Tibial nerve (tissue), 4 donors: ENCODE measurements around the gene RERGL. TPM values are rescaled to one million over a fixed set of nuclear protein-coding genes. Genes with fewer than 3 reads are reported as not detected.
"Not testable (repeated sequence)": the region's sequence is repeated elsewhere in the genome, so short reads cannot be mapped to it uniquely, and the experiment has no call there.

Source experiments
- DNase-seq, 2 donors: peaks; one replicate each; pipeline ENCODE4 v3.0.0-alpha.2; 2019; ENCODE audit warnings: low spot score in 2 of 2
- H3K27ac ChIP-seq, 4 donors: fragments of 200-600 bp; sonication (generic) in 3 of 4; one replicate each; pipeline ENCODE4 v1.5.1; 2017 to 2019; ENCODE audit warnings: mild to moderate bottlenecking in 1 of 4
- H3K27me3 ChIP-seq, 2 donors: fragments of 200-600 bp; sonication (generic) in 1 of 2; one replicate each; pipeline versions ENCODE4 v1.5.1 to v1.6.0; 2017 to 2019
- H3K36me3 ChIP-seq, 3 donors: fragments of 200-600 bp; sonication (generic); one replicate each; pipeline ENCODE4 v1.5.1; 2018 to 2019
- H3K4me1 ChIP-seq, 4 donors: fragments of 200-600 bp; sonication (generic) in 3 of 4; one replicate each; pipeline ENCODE4 v1.5.1; 2017 to 2019
- H3K4me3 ChIP-seq, 4 donors: fragments of 200-600 bp; sonication (generic) in 3 of 4; one replicate each; pipeline ENCODE4 v1.5.1; 2017 to 2019; ENCODE audit warnings: mild to moderate bottlenecking in 1 of 4, moderate library complexity in 1 of 4
- H3K9me3 ChIP-seq, 4 donors: fragments of 200-600 bp; sonication (generic) in 3 of 4; one replicate each; pipeline ENCODE4 v1.5.1; 2017 to 2019
- EP300 ChIP-seq, 2 donors: sonication (generic); formaldehyde crosslinking; IDR thresholded peaks; one replicate each; pipeline ENCODE4 v1.6.1; 2017; ENCODE audit warnings: antibody characterized with exemption in 2 of 2, mild to moderate bottlenecking in 1 of 2
- POLR2A ChIP-seq, 2 donors: fragments of 450-650 bp; IDR thresholded peaks; one replicate each; pipeline ENCODE4 v1.6.1; 2017; ENCODE audit warnings: antibody characterized with exemption in 2 of 2, mild to moderate bottlenecking in 2 of 2, moderate library complexity in 2 of 2
- WGBS, 2 donors: methylation state at CpG; one replicate each; pipeline ENCODE4 v1.1.5; 2018; 5-methylcytosine and 5-hydroxymethylcytosine counted together
- total RNA-seq, 4 donors: library from RNA; depleted of rRNA; stranded (reverse); fragments of >200 nt; gene quantifications; one replicate each; pipeline ENCODE4 v1.1.0, GENCODE V29; 2016
- TF ChIP-seq, protein P1 (sequence below), 5 experiments: fragments of 200-600 bp in 3 of 5; fragments of 450-650 bp in 2 of 5; sonication (generic) in 3 of 5; IDR thresholded peaks; one replicate each; pipeline ENCODE4 v1.5.1; 2016 to 2019; ENCODE audit warnings: antibody characterized with exemption in 5 of 5, mild to moderate bottlenecking in 3 of 5, moderate library complexity in 2 of 5

RERGL gene
- total RNA-seq, 4 donors from 2014 or later = 6.3 to 18.4 (median 8.8) TPM

DNA sequence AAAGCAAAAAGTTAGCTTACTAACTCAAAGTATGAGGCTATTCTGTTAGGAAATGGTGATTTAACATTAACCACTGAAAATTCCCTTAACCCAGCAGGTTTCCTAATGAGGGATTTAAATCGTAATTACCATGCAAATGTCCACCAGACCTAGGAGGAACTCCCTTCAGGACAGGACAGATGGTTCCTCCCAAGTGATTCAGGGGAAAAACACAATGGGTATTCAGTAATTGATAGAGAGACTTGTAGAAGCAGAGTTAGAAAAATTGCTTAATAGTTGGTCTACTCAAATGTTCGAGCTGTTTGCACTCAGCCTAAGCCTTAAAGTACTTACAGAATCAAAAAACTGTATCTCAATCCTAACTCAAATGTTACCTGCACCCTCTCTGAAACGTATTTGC lies 21.6 kb downstream of the RERGL start:
- H3K27me3 ChIP-seq = no peaks in the 10 kb centered on the region

DNA sequence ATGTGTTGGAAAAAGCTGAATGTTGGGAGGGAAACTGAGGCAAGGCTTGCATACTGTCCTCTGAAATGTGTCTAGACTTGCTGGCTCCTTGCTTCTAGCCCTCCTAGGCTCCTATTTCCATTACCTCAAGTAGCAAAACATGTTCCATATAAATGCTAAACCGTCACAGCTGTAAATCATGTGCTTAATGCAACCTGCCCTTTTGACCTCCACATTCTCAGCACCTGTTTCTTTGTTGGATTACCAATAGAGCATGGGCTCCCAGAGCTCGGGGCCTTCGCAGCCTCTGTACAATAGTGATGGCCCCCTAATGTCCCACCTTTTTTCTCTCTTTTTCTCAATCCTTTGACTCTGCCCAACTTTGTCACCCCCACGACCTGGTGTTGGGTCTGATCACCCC lies 23.3 kb downstream of the RERGL start:
- H3K27me3 ChIP-seq = no peaks in the 10 kb centered on the region
- H3K27ac ChIP-seq = no peak overlapping the region
- no peak overlapping the region for H3K4me3 ChIP-seq
- H3K36me3 ChIP-seq = no peaks in the 10 kb centered on the region
- H3K9me3 ChIP-seq = peaks cover 0 to 13% (median 0%) of the 10 kb centered on the region in 4 donors
- DNase-seq = no peak
- WGBS, 2 donors = 52 to 67% methylated on average over 4 of the region's 4 CpGs
- TF ChIP-seq, protein P1, sequence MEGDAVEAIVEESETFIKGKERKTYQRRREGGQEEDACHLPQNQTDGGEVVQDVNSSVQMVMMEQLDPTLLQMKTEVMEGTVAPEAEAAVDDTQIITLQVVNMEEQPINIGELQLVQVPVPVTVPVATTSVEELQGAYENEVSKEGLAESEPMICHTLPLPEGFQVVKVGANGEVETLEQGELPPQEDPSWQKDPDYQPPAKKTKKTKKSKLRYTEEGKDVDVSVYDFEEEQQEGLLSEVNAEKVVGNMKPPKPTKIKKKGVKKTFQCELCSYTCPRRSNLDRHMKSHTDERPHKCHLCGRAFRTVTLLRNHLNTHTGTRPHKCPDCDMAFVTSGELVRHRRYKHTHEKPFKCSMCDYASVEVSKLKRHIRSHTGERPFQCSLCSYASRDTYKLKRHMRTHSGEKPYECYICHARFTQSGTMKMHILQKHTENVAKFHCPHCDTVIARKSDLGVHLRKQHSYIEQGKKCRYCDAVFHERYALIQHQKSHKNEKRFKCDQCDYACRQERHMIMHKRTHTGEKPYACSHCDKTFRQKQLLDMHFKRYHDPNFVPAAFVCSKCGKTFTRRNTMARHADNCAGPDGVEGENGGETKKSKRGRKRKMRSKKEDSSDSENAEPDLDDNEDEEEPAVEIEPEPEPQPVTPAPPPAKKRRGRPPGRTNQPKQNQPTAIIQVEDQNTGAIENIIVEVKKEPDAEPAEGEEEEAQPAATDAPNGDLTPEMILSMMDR (IDR thresholded peaks at IDR 0.05) = no peak
- TF ChIP-seq EP300 (IDR thresholded peaks at IDR 0.05) = no peak
- TF ChIP-seq POLR2A (IDR thresholded peaks at IDR 0.05) = no peak
- no peaks in the 10 kb centered on the region for H3K4me1 ChIP-seq

More for the DNA sequence above, 21.6 kb downstream of the RERGL start:
- WGBS, 2 donors = 60 to 62% methylated on average over 3 of the region's 3 CpGs
- DNase-seq = no peak
- Histone ChIP-seq H3K36me3 (no peaks in the 10 kb centered on the region), H3K9me3 (no peaks in the 10 kb centered on the region), H3K4me1 (no peaks in the 10 kb centered on the region), H3K4me3 (no peak overlapping the region), H3K27ac (no peak overlapping the region)
- TF ChIP-seq POLR2A (IDR thresholded peaks at IDR 0.05) (no peak), EP300 (IDR thresholded peaks at IDR 0.05) (no peak)
- TF ChIP-seq, protein P1 (IDR thresholded peaks at IDR 0.05) = no peak

DNA sequence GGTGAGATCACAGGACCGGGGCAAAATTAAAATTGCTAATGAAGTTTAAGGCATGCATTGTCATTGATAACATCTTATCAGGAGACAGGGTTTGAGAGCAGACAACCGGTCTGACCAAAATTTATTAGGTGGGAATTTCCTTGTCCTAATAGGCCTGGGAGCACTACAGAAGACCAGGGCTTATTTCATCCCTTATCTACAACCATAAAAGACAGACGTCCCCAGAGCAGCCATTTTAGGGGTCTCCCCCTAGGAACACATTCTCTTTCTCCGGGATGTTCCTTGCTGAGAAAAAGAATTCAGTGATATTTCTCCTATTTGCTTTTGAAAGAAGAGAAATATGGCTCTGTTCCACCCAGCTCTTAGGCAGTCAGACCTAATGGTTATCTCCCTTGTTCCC lies 27.1 kb downstream of the RERGL start:
- H3K27ac ChIP-seq, DNase-seq, H3K27me3 ChIP-seq, H3K36me3 ChIP-seq, H3K4me1 ChIP-seq, H3K4me3 ChIP-seq: not testable (repeated sequence)
- 78 to 83% methylated on average over 4 of the region's 4 CpGs for WGBS, 2 donors
- H3K9me3 ChIP-seq = peaks cover 0 to 31% (median 3%) of the 10 kb centered on the region in 4 donors

DNA sequence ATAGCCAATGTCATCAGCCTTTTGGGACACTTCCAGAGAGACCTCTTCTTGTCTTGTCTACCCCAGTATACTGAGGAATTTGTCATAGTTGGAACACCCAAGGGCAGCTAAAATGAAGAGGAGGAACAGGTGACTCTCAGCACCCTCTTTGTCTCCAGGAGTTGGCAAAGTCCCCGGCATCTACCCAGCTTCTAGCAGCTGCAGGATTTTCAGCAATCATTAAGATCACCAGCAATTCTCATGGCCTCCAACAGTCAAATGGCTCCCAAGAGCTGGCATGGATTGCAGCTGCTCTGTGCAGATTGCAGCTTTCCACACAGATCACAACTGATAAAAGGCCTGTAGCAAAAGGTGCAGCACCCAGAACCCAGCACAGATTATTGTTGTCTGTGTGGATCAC lies 32.9 kb downstream of the RERGL start:
- Histone ChIP-seq H3K4me3 (no peak overlapping the region), H3K4me1 (no peaks in the 10 kb centered on the region), H3K9me3 (peaks cover 0 to 32% (median 3%) of the 10 kb centered on the region in 4 donors), H3K27me3 (no peaks in the 10 kb centered on the region), H3K27ac (no peak overlapping the region), H3K36me3 (no peaks in the 10 kb centered on the region)
- no peak for TF ChIP-seq POLR2A (IDR thresholded peaks at IDR 0.05)
- TF ChIP-seq, protein P1 (IDR thresholded peaks at IDR 0.05) = no peak
- no peak for TF ChIP-seq EP300 (IDR thresholded peaks at IDR 0.05)
- no peak for DNase-seq
- 92 to 100% methylated on average over 1 of the region's 1 CpG for WGBS, 2 donors

DNA sequence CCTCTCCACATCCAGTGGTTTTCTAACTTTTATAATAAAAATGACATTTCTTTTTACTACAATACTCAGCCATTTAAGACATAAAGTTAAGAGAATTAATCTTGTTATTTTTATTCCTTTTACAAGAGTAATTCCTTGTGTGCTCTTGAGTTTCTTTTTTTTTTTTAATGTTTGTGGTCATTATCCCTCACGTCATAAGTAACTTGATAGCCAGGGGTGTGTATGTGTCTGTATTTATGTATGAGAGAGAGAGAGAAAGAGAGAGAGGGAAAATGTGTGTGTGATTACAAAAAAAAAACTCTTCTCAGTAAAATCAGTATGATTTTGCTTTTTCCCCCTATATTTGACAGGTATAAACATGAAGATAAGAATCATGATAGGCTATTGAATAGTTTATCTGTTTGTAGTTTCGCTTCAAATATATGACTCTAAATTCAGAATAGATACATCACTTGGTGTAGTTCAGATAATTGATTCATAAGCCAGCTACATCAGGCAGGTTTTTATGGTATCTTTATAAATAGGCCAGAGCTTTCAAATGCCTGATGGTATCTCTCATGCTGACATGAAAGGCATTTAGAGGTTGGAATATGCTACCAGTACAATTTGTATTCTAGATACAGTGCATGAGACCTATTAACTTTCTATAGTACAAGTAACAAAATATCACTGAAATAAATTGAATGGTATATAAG lies 34.9 kb downstream of the RERGL start:
- H3K27ac ChIP-seq = no peak overlapping the region
- no peak overlapping the region for H3K4me3 ChIP-seq
- H3K36me3 ChIP-seq = no peaks in the 10 kb centered on the region
- 66 to 69% methylated on average over 2 of the region's 2 CpGs for WGBS, 2 donors
- TF ChIP-seq EP300 (IDR thresholded peaks at IDR 0.05) (no peak), POLR2A (IDR thresholded peaks at IDR 0.05) (no peak)
- TF ChIP-seq, protein P1 (IDR thresholded peaks at IDR 0.05) = no peak
- no peaks in the 10 kb centered on the region for H3K27me3 ChIP-seq
- no peak for DNase-seq
- peaks cover 0 to 31% (median 3%) of the 10 kb centered on the region in 4 donors for H3K9me3 ChIP-seq
- H3K4me1 ChIP-seq = no peaks in the 10 kb centered on the region
